Subcutaneous adipose tissue (tissue), 4 donors: ENCODE data around the gene DHX29. TPM values are rescaled to one million over a fixed set of nuclear protein-coding genes. Genes with fewer than 3 reads are reported as not detected.

Experiments used
- CTCF ChIP-seq: fragments of 450-650 bp; IDR thresholded peaks from one replicate; pipeline ENCODE4 v1.5.1; 2016; ENCODE audit warnings: low read depth, mild to moderate bottlenecking, control low read depth, antibody characterized with exemption, moderate library complexity
- total RNA-seq, 4 donors: library from RNA; depleted of rRNA; stranded (reverse); fragments of >200 nt; gene quantifications; one replicate each; pipeline ENCODE4 v1.1.0, GENCODE V29; 2016

Gene DHX29
- 10 to 100 TPM; 21.3 to 39.5 (median 30.2) TPM for total RNA-seq

- TF ChIP-seq CTCF = no peak
Measured at GRCh38 chr5:55307383-55308253, at the start of gene DHX29, which contains the start of gene MTREX. DHX29 (minus strand) TSS chr5:55307694; CDS start chr5:55307573, 121 bp downstream. MTREX (plus strand) TSS chr5:55307989; CDS start chr5:55308014, 25 bp downstream.

- no peak for TF ChIP-seq CTCF
Measured at GRCh38 chr5:55356896-55357295, 49.4 kb upstream of the DHX29 start.

- TF ChIP-seq CTCF = no peak
Measured at GRCh38 chr5:55350754-55351153, 43.3 kb upstream of the DHX29 start.

- TF ChIP-seq CTCF = no peak
Measured at GRCh38 chr5:55347786-55348185, 40.3 kb upstream of the DHX29 start.

- TF ChIP-seq CTCF = no peak
Measured at GRCh38 chr5:55345327-55345726, 37.8 kb upstream of the DHX29 start.

GRCh38 chr5:55344392-55344992 is 37.0 kb upstream of the DHX29 start:
- no peak for TF ChIP-seq CTCF

GRCh38 chr5:55343609-55344008 is 36.1 kb upstream of the DHX29 start:
- no peak for TF ChIP-seq CTCF
